Measurements from ENCODE around the gene SCN5A.

GRCh38 chr3:38644016-38644661, 5.3 kb downstream of the SCN5A start:
- no peak for TF ChIP-seq FOXP2 (optimal IDR thresholded peaks at IDR 0.05; ENCODE audit: control extremely low read depth, extremely low read length, insufficient read depth)
- TF ChIP-seq EZH2 (IDR thresholded peaks at IDR 0.05) = no peak
